GM19035 (cell line): Measurements from ENCODE around the gene PDZD7.

Experiments used
- ATAC-seq: cut with Tn5 transposase; IDR thresholded peaks from one replicate; pipeline ENCODE4 v1.9.1; 2021; ENCODE audit not compliant: unreplicated experiment

PDZD7 gene

DNA sequence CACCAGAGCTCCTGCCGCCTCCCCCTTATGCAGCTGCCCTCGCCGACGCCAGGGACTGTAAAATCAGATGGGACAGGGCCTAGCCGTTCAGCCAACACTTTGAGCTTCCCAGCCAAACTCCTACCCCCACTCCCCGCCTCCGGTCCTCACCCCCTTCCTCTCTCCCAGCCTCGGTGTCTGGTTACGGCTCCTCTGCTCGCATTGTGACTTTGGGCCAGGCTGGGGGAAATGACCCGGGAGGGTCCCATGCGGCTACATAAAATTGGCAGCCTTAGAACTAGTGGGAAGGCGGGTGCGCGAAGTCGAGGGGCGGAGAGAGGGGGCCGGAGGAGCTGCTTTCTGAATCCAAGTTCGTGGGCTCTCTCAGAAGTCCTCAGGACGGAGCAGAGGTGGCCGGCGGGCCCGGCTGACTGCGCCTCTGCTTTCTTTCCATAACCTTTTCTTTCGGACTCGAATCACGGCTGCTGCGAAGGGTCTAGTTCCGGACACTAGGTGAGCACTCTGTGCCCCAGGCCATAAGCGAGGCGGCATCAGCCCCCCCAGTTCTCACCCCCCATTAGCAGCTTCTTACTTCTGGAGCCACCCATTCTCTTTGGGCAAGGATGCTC, 30.8 kb upstream of the PDZD7 start, which contains the start of gene KAZALD1:
Gene KAZALD1, plus strand, starts transcription at position 366 of the 608 bp plus-strand sequence. CDS start 604 bp downstream, outside the sequence.
- ATAC-seq, result no peak

DNA sequence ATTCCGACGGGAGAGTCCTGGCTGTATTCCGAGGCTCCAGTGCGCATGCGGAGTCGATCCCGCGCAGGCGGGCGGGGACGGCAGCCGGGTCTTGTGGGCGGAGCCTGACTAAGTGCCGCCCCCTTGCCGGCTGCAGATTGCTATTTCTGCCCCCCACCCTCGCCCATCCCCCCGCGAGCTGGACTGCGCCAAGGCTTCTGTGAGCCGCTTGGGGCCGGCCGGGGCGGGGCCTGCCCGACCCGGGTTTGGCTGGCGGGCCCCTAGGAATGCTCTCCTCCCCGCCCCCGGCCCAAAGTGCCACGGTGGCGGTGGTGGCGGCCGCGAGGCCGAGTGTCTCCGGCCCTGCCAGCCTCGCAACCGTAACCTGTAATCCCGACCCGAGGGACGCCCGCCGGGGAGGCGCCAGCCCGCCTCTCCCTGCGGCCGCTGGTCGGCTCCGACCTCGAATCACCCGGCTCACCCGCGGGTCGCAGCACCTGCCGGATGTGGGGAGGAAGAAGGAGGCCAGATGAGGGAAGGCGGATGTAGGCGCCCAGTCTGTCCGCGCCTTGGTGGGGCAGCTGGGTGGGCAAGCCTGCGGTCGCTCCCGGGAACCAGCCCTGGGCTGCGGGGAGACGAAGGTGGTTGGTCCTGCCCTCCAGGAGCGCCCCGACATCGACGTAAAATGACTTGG, 30.2 kb upstream of the PDZD7 start:
- ATAC-seq, result peak; percentile 60

DNA sequence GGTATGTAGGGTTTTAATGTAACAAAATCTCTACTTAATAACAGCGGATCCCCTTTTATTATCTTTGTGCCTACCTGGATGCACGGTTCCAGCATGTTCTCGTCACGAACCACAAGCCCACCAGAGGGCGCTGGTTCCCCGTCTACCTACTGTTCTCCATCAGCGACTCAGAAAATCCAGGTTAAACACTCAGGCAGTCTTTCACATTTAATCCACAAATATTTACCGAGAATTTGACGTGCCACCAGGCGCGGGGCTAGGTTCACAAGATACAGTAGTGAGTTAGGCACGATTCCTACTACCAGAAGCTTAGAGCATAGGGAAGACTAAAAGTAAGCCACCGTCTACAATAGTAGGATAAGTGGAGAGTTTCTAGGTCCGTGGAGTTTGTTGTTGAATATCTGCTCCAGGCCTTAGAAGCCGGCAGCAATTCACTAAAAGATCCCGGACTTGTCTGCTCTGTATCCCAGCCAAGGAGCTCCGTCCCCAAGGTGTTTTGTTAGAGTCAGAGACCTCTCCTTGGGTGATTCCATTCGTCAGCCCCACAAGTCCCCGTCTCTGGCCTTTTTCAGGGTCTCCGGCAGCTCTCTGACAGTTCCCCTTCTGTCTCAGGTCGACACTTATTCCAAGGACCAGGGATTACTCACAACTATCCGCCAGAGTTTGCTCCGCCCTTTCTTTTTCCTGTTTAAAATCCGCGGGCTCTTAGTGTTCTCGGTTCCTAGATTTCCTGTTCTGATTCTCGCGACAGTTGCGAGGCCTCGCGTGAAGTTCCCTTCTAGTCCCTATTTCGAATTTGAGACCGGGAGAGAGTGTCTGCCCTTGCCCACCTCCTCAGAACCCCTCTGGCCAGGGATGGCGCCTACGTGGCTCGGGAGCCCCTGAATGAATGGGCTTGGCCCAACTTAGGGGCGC, 29.4 kb upstream of the PDZD7 start:
- ATAC-seq, result peak; percentile 50

DNA sequence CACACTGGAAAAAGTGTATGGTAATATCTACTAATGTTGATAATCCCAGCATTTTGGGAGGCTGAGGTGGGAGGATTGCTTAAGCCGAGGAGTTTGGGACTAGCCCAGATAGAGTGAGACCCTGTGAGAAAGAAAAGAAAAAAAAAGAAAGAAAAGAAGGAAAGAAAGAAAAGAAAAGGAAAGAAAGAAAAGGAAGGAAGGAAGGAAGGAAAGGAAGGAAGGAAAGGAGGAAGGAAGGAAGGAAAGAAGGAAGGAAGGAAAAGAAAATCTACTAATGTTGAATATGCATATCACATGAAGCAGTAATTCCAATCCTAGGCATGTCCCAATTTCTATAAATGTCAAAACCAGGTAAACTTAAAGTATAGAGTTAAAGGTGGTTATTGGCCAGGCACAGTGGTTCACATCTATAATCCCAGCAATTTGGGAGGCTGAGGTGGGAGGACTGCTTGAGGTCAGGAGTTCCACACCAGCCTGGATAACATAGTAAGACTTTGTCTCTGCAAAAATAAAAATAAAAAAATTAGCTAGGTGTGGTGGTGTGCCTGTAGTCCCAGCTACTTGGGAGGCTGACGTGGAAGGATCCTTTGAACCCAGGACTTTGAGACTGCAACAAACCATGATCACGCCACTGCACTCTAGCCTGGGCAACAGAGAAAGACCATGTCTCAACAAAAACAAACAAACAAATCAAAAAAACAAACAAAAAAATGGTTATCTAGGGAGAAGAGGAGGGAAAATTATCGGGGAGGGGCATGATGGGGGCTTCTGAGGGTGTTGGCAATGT, 25.6 kb upstream of the PDZD7 start:
- ATAC-seq, result no peak

DNA sequence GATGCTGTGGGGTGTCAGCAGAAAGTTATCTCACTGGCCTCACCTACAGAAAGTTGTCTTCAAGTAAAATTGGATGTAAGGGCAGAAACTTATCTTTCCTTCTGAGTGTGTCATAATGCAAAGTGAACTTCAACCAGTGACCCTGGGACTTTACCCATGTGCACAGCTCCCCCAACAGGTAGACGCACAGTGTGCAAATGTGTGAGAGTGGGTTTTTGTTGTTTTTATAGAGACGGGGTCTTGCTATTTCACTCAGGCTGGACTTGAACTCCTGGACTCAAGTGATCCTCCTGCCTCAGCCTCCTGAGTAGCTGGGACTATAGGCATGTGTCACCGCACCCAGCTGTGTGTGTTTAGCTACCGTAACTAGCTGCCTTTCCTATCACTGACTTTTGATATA, 24.5 kb upstream of the PDZD7 start:
- no peak for ATAC-seq

DNA sequence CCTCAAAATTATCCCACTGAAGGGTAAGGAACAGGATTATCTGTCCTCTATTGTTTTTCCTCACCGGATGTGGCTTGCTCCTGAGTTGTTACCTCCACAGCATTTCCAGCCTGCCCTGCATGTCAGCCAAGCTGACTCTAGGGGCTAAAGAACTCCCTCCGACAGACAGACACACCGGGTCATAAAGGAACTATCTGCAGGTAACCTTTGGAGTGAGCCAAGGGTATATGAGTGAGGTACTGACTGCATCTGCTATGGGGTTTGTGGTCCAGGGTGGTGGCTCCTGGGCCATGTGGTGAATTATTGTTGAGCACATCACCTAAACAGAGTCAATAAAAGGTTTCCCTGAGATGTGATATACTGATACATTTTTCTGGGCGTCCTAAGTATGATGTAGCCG, 23.9 kb upstream of the PDZD7 start:
- no peak for ATAC-seq

DNA sequence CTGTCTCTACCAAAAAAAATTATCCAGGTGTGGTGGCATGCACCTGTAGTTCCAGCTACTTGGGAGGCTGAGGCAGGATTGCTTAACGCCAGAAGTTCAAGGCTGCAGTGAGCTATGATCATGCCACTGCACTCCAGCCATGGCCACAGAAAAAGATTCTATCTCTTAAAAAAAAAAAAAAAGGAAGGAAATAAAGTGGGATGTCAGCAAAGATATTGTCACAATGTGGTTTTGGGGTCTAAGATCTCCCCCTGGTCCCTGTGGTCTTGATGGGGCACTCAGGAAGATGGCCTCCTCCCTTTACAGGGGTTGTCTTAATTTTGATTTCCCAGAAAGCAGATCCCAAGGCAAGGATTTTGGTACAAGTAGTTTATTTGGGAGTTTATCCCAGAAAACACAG, 23.4 kb upstream of the PDZD7 start:
- no peak for ATAC-seq

DNA sequence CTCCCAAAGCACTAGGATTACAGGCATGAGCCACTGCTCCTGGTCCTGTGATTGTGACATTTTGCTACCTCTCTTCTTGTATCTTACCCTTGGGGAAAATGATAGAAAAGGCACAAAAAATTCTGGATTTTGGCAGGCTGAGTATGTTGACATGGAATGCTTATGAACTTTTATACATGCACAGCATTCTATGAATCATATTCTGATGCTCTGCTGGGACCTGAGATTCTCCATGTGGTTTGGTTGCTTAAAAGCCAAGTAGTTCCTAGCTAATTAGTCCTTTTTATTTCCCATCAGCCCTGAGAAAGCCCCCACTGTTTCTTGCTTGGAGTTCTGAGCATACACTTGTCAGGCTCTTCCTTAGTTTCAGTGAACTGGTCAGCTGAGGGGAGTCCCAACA, 22.6 kb upstream of the PDZD7 start:
- ATAC-seq, result no peak

DNA sequence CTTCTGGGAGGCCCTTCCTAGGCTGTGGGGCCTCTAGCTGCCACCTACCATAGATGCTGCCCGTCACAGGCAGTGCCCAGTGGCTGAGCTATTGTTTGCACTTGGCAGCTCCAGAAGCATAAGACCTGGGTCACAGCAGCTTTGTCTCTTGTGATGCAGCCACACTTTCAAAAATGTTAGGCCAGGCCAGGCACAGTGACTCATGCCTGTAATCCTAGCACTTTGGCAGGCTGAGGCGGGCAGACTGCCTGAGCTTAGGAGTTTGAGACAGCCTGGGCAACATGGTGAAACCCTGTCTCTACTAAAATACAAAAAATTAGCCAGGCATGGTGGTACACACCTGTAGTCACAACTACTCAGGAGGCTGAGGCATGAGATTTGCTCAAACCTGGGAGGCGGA, 21.4 kb upstream of the PDZD7 start:
- no peak for ATAC-seq

DNA sequence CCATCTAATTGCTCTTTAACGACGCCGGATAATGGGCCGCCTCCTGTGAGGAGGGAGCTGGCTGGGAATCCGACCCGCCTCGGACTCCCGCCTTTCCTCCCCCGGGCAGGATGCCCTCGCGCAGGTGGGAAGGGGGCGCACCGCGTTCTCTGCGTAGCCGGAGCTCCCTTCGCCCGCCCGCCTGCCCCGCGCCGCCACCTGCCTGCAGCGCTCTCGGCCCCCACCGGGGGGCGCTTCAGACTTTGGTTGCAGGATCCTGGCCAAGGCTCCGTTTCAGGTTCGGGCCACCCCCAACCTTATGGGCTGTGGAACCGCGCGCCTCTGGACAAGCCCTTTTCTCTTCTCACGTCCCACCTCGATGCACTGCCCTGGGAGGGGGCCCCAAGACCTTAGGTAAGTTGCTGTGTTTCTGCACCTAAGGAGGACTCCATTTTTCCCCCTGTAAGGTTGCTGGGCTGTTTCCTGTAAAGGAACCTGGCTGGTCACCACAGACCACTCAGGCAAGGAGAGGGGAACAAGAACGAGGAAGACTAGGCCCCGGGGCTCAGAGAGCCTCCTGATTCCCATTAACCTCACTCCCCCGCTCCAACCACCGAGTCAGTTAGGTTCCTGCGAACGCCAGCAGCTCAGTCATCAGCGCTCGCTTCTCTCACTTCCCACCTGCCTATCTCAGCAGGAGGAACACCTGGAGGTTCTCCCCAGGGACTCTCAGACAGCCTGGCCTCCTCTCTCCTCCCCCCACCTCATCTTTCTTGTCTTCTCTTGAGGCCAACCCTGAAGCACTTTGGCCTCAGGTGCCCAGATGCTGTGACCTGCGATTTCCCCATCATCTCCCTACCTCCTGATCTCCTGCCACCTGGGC, 19.5 kb upstream of the PDZD7 start:
- ATAC-seq, result peak; percentile 80

DNA sequence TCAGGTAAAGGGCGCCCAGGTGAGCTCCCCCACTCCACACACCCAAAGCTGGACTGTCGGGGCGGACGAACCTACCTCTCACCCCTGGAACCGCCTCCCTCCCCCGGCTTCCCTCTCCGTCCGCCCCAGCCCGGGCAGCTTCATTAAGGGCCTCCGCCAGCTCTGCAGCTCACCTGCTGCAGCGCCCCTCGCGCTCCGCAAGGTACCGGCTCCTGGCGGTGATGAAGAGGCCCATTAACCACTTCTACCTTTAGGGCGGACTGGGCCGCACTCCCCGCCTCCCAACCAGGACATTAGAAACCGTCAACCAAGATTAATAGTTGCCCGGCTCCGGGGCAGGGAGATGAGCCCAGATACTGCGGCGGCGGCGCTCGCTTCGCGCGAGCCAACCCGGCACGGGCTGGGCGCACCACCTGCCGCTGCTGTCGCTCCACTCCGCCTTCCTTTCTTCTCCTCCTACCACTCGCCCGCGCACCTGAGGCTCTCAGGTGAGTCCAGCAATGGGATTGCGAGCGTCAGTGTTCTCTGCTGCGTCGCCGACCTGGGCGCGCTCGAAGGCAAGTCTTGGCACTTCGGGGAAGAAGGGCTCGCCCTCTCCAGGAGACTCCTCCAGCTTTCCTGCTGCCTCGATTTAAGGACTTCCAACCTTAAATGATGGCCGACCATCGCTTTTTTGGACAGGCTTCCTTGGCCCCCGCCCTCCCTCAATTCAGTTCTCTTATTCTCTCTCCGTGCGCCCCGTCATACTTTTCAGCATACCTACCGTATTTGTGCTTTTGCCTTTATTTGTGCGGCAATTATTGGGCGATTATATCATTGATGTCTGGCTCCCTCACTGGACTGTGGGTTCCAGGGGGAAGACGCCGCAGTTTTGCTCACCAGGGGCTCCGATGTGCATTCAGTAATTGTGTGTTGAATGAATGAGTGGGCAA, 17.3 kb upstream of the PDZD7 start:
- no peak for ATAC-seq

DNA sequence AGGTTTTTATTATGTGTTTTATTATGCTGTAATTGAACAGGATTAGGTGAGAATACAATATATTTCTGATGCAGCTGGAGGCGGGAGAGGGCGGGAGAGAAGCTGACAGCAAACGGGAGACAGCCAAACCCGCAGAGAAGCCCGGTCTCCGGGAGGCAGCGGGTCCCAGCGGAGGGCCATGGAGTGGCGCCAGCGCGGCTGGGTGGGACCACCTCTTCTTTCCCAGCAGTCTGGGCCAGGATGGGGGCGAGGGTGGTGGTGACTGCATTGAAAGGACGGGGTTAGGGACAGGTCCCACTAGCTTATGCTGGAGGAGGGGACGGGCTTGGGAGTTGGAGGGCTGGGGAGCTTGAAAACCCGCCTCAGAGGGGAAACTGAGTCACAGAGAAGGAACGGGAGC, 16.3 kb upstream of the PDZD7 start:
- ATAC-seq, result no peak

DNA sequence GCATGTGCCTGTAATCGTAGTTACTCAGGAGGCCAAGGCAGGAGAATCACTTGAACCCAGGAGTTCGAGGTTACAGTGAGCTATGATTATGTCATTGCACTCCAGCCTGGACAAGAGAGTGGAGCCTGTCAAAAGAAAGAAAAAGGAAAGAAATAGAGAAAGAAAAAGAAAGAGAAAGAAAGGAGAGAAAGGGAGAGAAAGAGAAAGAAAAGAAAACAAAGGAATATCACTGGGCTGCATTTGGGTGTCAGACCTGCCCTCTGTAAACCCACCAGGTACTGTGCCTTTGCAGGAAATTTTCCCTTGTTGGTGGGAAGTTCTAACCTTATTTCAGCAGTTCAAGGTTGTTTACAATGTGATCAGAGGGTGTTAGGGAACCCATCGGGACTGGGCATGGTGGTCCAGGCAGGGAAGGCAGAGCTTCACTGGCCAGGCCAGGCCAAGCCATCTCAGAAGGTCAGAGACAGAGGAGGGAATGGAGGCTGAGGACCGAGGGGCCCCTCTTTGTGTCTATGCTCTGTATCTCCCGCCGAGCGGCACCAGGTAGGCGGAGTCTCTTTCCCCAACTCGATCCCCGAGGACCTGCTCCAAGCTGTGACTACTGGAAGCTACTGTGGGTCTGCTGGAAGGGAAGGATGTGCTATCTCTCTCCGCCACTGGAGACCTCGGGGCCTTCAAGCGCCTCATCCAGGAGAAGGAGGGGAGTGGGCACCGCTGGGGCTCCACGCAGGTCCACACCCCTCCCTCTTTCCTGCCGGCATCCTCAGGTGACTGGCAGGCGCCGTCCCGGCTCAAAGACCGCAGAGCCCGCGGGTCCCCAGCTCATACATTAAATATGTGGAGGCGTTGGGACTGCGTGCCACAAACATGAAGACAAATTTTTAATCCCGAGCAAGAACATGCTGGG, 15.7 kb upstream of the PDZD7 start:
- ATAC-seq, result no peak

DNA sequence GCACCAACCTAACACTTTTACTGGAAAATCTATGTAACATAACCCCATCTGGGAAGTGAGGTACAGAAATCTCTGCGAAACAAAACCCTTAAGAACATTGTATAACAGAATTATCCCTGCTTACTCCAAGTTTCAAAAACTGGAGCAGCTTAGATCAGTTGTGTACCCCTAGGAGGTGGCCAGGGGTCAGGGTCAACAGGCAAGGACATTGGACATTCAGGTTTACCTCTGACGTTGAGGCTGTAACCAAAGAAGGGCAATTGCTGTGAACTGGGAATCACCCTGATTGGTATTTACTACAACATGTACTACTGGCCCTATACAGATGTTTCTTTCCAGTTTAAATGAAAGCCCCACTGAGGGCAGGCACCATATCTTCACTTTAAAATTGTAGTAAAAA, 13.2 kb upstream of the PDZD7 start:
- no peak for ATAC-seq

DNA sequence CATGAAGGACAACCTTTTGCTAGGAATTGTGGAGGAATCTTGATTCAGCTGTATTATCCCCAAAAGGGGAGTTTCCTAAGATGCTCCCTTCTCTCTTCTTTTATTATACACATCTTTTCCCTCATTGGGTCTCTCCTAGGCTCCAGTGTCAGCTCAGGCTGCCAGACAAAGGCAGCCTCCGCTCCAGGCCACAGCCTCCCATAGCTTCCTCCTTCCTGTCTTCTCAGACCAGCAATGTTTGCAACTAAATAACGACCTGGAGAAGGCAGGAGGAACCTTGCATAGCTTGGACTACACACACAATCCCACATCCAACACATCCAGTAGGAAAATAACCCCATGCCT, 12.4 kb upstream of the PDZD7 start:
- no peak for ATAC-seq

DNA sequence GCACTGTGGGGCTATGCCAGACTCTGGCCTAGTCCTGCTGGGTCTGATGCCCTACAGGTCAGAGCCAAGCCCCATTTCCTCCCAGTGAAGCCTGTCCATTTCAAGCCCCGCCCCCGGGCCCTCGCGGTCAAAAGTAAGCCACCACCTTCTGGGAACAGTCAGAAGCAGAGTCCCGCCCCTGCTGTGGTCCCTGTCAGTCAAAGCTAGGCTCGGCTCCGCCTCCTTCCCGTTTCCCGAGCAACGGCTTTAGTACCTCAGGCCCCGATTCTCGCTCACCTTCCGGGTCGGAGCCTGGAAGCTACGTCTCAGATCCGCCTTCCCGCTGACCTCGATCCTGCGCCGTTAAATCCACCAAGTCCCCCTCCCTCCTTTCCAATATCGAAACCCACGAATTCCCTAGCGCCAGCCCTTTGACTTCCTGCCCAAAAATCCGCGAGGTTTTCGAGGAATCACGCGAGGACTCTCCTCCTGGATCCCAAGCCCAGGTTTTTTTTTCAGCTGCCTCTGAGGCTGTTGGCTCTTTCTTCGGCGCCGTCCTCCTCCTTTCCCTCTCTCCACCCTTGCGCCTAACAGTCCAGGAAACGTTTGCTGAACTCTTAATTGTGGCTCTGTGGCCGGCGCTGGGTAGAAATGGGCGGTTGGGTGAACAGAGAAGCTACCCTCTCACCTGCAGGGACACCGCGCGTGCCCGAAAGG, 11.9 kb upstream of the PDZD7 start:
- ATAC-seq, result peak; percentile 94

DNA sequence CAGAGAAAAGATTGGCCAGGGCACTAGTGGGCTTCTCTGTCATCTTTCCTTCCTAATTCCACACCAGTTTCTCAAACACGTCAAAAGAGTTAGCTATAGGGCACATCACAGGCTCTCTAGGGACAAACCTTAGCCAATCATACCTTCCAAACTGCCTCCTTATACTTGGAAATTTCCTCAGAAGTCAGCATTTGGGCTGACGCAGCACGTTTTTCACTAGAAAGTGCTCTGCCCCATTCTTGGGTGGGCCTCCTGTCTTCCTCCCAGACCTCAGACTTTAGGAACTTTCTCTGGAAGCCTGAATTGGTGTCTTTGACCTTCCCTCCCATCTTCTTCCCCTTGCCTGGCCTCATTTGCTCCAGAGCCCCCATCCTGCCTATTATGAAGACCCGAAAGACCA, 11.2 kb upstream of the PDZD7 start:
- ATAC-seq, result no peak
